CD4-positive, alpha-beta memory T cell (primary cell): Measurements from ENCODE around the gene CCDC177. TPM values are rescaled to one million over a fixed set of nuclear protein-coding genes. Genes with fewer than 3 reads are reported as not detected.
A peak's percentile ranks its signal among the peaks of the same experiment; 100 is the strongest.

Experiments
- CTCF ChIA-PET: fragments of 350-600 bp; sonication (Branson Sonifier 250); formaldehyde crosslinking; loops from one replicate; lab custom pipeline; 2021; ENCODE audit warnings: inconsistent platforms; ENCODE audit not compliant: partially characterized antibody; lab: Charles Lee
- POLR2A ChIA-PET: fragments of 350-600 bp; sonication (Branson Sonifier 250); formaldehyde crosslinking; loops from one replicate; lab custom pipeline; 2021; ENCODE audit not compliant: partially characterized antibody; lab: Charles Lee
- DNase-seq, 5 donors: peaks; one replicate each; pipeline versions ENCODE4 v3.0.0 to v3.0.0-alpha.2; 2020 to 2022; ENCODE audit warnings: mixed read lengths in 1 of 5
- H3K27ac ChIP-seq: one replicate; pipeline ENCODE4 v1.7.0; 2013; ENCODE audit warnings: low read depth, low read length
- H3K27me3 ChIP-seq: 2 replicates; pipeline ENCODE4 v1.7.0; 2013; ENCODE audit warnings: mild to moderate bottlenecking, low read length, moderate library complexity; ENCODE audit not compliant: insufficient read depth
- H3K36me3 ChIP-seq: 2 replicates; pipeline ENCODE4 v1.7.0; 2013; ENCODE audit warnings: mild to moderate bottlenecking, low read length, moderate library complexity; ENCODE audit not compliant: insufficient read depth
- H3K4me1 ChIP-seq: 2 replicates; pipeline ENCODE4 v1.7.0; 2013; ENCODE audit warnings: mild to moderate bottlenecking, low read length, moderate library complexity; ENCODE audit not compliant: insufficient read depth
- H3K4me3 ChIP-seq, 2 donors: one replicate each; pipeline ENCODE4 v1.7.0; 2013; ENCODE audit warnings: low read length in 2 of 2, mild to moderate bottlenecking in 1 of 2
- H3K9me3 ChIP-seq, 2 donors: one replicate each; pipeline ENCODE4 v1.7.0; 2013; ENCODE audit warnings: low read length in 2 of 2, control low read depth in 1 of 2; ENCODE audit not compliant: control insufficient read depth in 1 of 2
- H3K27ac Mint-ChIP-seq, 7 donors: one replicate each; pipeline ENCODE4 v1.8.0; 2020 to 2021; ENCODE audit warnings: mixed read lengths in 7 of 7, mild to moderate bottlenecking in 6 of 7, inconsistent platforms in 3 of 7, moderate library complexity in 3 of 7
- H3K27me3 Mint-ChIP-seq, 2 donors: one replicate each; pipeline ENCODE4 v1.8.0; 2020 to 2021; ENCODE audit warnings: mixed read lengths in 2 of 2
- H3K36me3 Mint-ChIP-seq, 2 donors: one replicate each; pipeline ENCODE4 v1.8.0; 2020 to 2021; ENCODE audit warnings: mixed read lengths in 2 of 2, inconsistent platforms in 1 of 2, mild to moderate bottlenecking in 1 of 2
- H3K4me1 Mint-ChIP-seq, 4 donors: one replicate each; pipeline ENCODE4 v1.8.0; 2020 to 2021; ENCODE audit warnings: mixed read lengths in 4 of 4, mild to moderate bottlenecking in 1 of 4
- H3K4me3 Mint-ChIP-seq, 8 donors: one replicate each; pipeline ENCODE4 v1.8.0; 2020 to 2021; ENCODE audit warnings: mixed read lengths in 8 of 8, mild to moderate bottlenecking in 7 of 8, moderate library complexity in 6 of 8, inconsistent platforms in 3 of 8
- H3K9me3 Mint-ChIP-seq, 8 donors: one replicate each; pipeline ENCODE4 v1.8.0; 2020 to 2021; ENCODE audit warnings: mixed read lengths in 8 of 8, mild to moderate bottlenecking in 5 of 8, inconsistent platforms in 3 of 8, moderate library complexity in 1 of 8
- intact Hi-C: fragments of 100-400 bp; cut with micrococcal nuclease; formaldehyde crosslinking; loops from one replicate; pipeline ENCODE4 v1.15.1; 2023
- polyA plus RNA-seq, 2 donors: library from polyadenylated mRNA; unstranded; fragments of 300-500 nt; fragmentation: Illumina TruSeq; gene quantifications; one replicate each; pipeline ENCODE4 v1.2.3, GENCODE V29; 2021
- total RNA-seq, 2 experiments: library from RNA; stranded (reverse); gene quantifications; one replicate each; pipeline ENCODE4 v1.2.3, GENCODE V29; 2021

The CCDC177 gene
- total and polyA plus RNA-seq, 4 experiments from 2014 or later = not detected

GRCh38 chr14:69571449-69572029, 3.1 kb downstream of the CCDC177 start:
- ChIA-PET POLR2A (no interaction called here), CTCF (interaction anchor here (0.9 to 2.2 kb wide), 4 partner anchors 9 to 331 kb away, joined by 3 to 5 read pairs (median 4); no protein-coding TSS in a partner anchor)
- Histone ChIP-seq H3K4me1 (peaks cover 13% of the 10 kb centered on the region), H3K27ac (no peak overlapping the region), H3K9me3 (no peaks in the 10 kb centered on the region), H3K36me3 (no peaks in the 10 kb centered on the region), H3K27me3 (peaks cover 23% of the 10 kb centered on the region), H3K4me3 (no peak overlapping the region)
- H3K4me1 Mint-ChIP-seq = peaks cover 6 to 29% (median 11%) of the 10 kb centered on the region in 4 donors
- no peak overlapping the region for H3K27ac Mint-ChIP-seq
- H3K4me3 Mint-ChIP-seq = peak overlapping the region in 3 of 8 donors; percentile 10 to 48 (median 26)
- DNase-seq = no peak
- intact Hi-C loops = no loop called here
- peaks cover 40 to 47% of the 10 kb centered on the region in 2 donors for H3K27me3 Mint-ChIP-seq
- H3K36me3 Mint-ChIP-seq = peaks cover 0 to 2% of the 10 kb centered on the region in 2 donors
- peaks cover 0 to 2% (median 0%) of the 10 kb centered on the region in 8 donors for H3K9me3 Mint-ChIP-seq

GRCh38 chr14:69570836-69571330, 3.8 kb downstream of the CCDC177 start:
- Histone ChIP-seq H3K27ac (no peak overlapping the region), H3K27me3 (peaks cover 23% of the 10 kb centered on the region), H3K4me1 (peaks cover 13% of the 10 kb centered on the region), H3K4me3 (no peak overlapping the region), H3K9me3 (no peaks in the 10 kb centered on the region), H3K36me3 (no peaks in the 10 kb centered on the region)
- POLR2A ChIA-PET = no interaction called here
- peaks cover 6 to 29% (median 11%) of the 10 kb centered on the region in 4 donors for H3K4me1 Mint-ChIP-seq
- H3K36me3 Mint-ChIP-seq = peaks cover 0 to 2% of the 10 kb centered on the region in 2 donors
- no peak overlapping the region for H3K27ac Mint-ChIP-seq
- CTCF ChIA-PET = interaction anchor here (1.2 to 2.2 kb wide), 3 partner anchors 10 to 70 kb away, joined by 3 to 4 read pairs (median 3); no protein-coding TSS in a partner anchor
- intact Hi-C loops = no loop called here
- H3K27me3 Mint-ChIP-seq = peaks cover 36 to 42% of the 10 kb centered on the region in 2 donors
- peak overlapping the region in 6 of 8 donors; percentile 20 to 69 (median 29) for H3K4me3 Mint-ChIP-seq
- H3K9me3 Mint-ChIP-seq = peaks cover 0 to 2% (median 0%) of the 10 kb centered on the region in 8 donors
- DNase-seq = no peak

- Histone ChIP-seq H3K4me3 (no peak overlapping the region), H3K27me3 (peaks cover 23% of the 10 kb centered on the region), H3K36me3 (no peaks in the 10 kb centered on the region), H3K4me1 (peaks cover 13% of the 10 kb centered on the region), H3K27ac (no peak overlapping the region), H3K9me3 (no peaks in the 10 kb centered on the region)
- peaks cover 0 to 2% of the 10 kb centered on the region in 2 donors for H3K36me3 Mint-ChIP-seq
- peaks cover 0 to 2% (median 0%) of the 10 kb centered on the region in 8 donors for H3K9me3 Mint-ChIP-seq
- H3K27me3 Mint-ChIP-seq = peaks cover 35 to 46% of the 10 kb centered on the region in 2 donors
- CTCF ChIA-PET = interaction anchor here (1.2 to 2.2 kb wide), 2 partner anchors 11 to 71 kb away, joined by 3 to 4 read pairs; no protein-coding TSS in a partner anchor
- no peak for DNase-seq
- H3K4me3 Mint-ChIP-seq = no peak overlapping the region
- H3K4me1 Mint-ChIP-seq = peaks cover 6 to 28% (median 10%) of the 10 kb centered on the region in 4 donors
- intact Hi-C loops = no loop called here
- POLR2A ChIA-PET = no interaction called here
- H3K27ac Mint-ChIP-seq = no peak overlapping the region
These were observed 4.8 kb downstream of the CCDC177 start for GRCh38 chr14:69569859-69570258.

GRCh38 chr14:69567563-69567962, 7.1 kb downstream of the CCDC177 start:
- POLR2A ChIA-PET = no interaction called here

GRCh38 chr14:69561893-69562292, 12.8 kb downstream of the CCDC177 start:
- no peaks in the 10 kb centered on the region for H3K9me3 ChIP-seq
- no peak overlapping the region for H3K4me3 ChIP-seq
- no peak for DNase-seq
- H3K4me1 ChIP-seq = no peaks in the 10 kb centered on the region
- H3K27ac ChIP-seq = no peak overlapping the region
- peaks cover 0 to 2% (median 0%) of the 10 kb centered on the region in 8 donors for H3K9me3 Mint-ChIP-seq
- intact Hi-C loops = no loop called here
- no peaks in the 10 kb centered on the region for H3K36me3 Mint-ChIP-seq
- CTCF ChIA-PET = no interaction called here
- no peak overlapping the region for H3K4me3 Mint-ChIP-seq
- no peaks in the 10 kb centered on the region for H3K36me3 ChIP-seq
- H3K4me1 Mint-ChIP-seq = no peaks in the 10 kb centered on the region
- peaks cover 20 to 47% of the 10 kb centered on the region in 2 donors for H3K27me3 Mint-ChIP-seq
- POLR2A ChIA-PET = no interaction called here
- H3K27me3 ChIP-seq = no peaks in the 10 kb centered on the region
- no peak overlapping the region for H3K27ac Mint-ChIP-seq

More at GRCh38 chr14:69567563-69567962, 7.1 kb downstream of the CCDC177 start:
- DNase-seq = no peak
- Mint-ChIP-seq H3K27me3 (peaks cover 33 to 51% of the 10 kb centered on the region in 2 donors), H3K4me1 (peaks cover 0 to 12% (median under 1%) of the 10 kb centered on the region in 4 donors), H3K4me3 (no peak overlapping the region), H3K27ac (no peak overlapping the region), H3K36me3 (no peaks in the 10 kb centered on the region), H3K9me3 (peaks cover 0 to 2% (median 0%) of the 10 kb centered on the region in 8 donors)
- intact Hi-C loops = no loop called here
- Histone ChIP-seq H3K4me1 (no peaks in the 10 kb centered on the region), H3K27ac (no peak overlapping the region), H3K27me3 (peaks cover 13% of the 10 kb centered on the region), H3K4me3 (no peak overlapping the region), H3K36me3 (no peaks in the 10 kb centered on the region), H3K9me3 (no peaks in the 10 kb centered on the region)
- CTCF ChIA-PET = no interaction called here

- POLR2A ChIA-PET = interaction anchor here (0.6 kb wide), 1 partner anchor 11 kb away, joined by 4 read pairs; no protein-coding TSS in a partner anchor
- no peaks in the 10 kb centered on the region for H3K36me3 ChIP-seq
- peaks cover 16 to 43% of the 10 kb centered on the region in 2 donors for H3K27me3 Mint-ChIP-seq
These were observed 13.8 kb downstream of the CCDC177 start for GRCh38 chr14:69560826-69561225.

GRCh38 chr14:69559581-69560011, 15.1 kb downstream of the CCDC177 start:
- Mint-ChIP-seq H3K4me3 (no peak overlapping the region), H3K36me3 (no peaks in the 10 kb centered on the region), H3K27ac (no peak overlapping the region), H3K4me1 (no peaks in the 10 kb centered on the region), H3K27me3 (peaks cover 10 to 39% of the 10 kb centered on the region in 2 donors), H3K9me3 (peaks cover 0 to 2% (median 0%) of the 10 kb centered on the region in 8 donors)
- DNase-seq = no peak
- Histone ChIP-seq H3K27me3 (no peaks in the 10 kb centered on the region), H3K27ac (no peak overlapping the region), H3K9me3 (no peaks in the 10 kb centered on the region), H3K4me1 (no peaks in the 10 kb centered on the region), H3K4me3 (no peak overlapping the region), H3K36me3 (no peaks in the 10 kb centered on the region)
- intact Hi-C loops = no loop called here
- ChIA-PET POLR2A (no interaction called here), CTCF (no interaction called here)

More at GRCh38 chr14:69560826-69561225, 13.8 kb downstream of the CCDC177 start:
- H3K27me3 ChIP-seq = no peaks in the 10 kb centered on the region
- H3K36me3 Mint-ChIP-seq = no peaks in the 10 kb centered on the region
- no peaks in the 10 kb centered on the region for H3K9me3 ChIP-seq
- no peaks in the 10 kb centered on the region for H3K4me1 ChIP-seq
- intact Hi-C loops = no loop called here
- no peak overlapping the region for H3K4me3 ChIP-seq
- DNase-seq = no peak
- H3K27ac ChIP-seq = no peak overlapping the region
- H3K9me3 Mint-ChIP-seq = peaks cover 0 to 2% (median 0%) of the 10 kb centered on the region in 8 donors
- no peaks in the 10 kb centered on the region for H3K4me1 Mint-ChIP-seq
- H3K4me3 Mint-ChIP-seq = no peak overlapping the region
- CTCF ChIA-PET = interaction anchor here (0.6 kb wide), 1 partner anchor 14 kb away, joined by 3 read pairs; no protein-coding TSS in a partner anchor
- H3K27ac Mint-ChIP-seq = peak overlapping the region in 1 of 7 donors; percentile 6
